Eye (tissue), 1 donor: ENCODE measurements around the gene CFAP57.
A peak's percentile ranks its signal among the peaks of the same experiment; 100 is the strongest.
"Not testable (repeated sequence)": the region's sequence is repeated elsewhere in the genome, so short reads cannot be mapped to it uniquely, and the experiment has no call there.

Experiments
- DNase-seq: peaks from one replicate; pipeline ENCODE4 v3.0.0-alpha.2; 2015

The CFAP57 gene

GRCh38 chr1:43171876-43172526, at the start of gene CFAP57, which contains the start of gene EBNA1BP2:
CFAP57 (plus strand) TSS chr1:43172330; CDS start chr1:43172754, 424 bp downstream.
EBNA1BP2 (minus strand) TSS chr1:43172290; CDS start chr1:43172118, 172 bp downstream.
- peak; percentile 98 for DNase-seq

DNA sequence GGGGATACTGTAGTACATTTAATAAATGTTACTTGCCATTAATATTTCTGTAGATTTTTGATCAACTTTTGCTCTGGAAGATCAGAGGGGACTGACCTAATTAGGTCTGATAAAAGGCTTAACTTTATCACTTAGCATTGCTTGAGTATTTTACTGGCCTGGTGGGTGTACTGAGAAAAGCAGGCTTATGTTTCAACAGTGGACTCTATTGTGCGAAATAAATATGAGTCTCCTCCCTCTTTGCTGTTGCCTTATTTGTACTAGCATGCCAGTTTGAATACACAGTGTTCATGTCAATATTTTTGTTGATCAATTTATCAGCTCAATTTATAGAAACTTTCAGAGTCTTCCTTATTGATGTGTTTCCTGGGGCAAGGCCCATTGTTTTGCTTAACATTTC, 49.1 kb upstream of the CFAP57 start:
- DNase-seq: no peak

DNA sequence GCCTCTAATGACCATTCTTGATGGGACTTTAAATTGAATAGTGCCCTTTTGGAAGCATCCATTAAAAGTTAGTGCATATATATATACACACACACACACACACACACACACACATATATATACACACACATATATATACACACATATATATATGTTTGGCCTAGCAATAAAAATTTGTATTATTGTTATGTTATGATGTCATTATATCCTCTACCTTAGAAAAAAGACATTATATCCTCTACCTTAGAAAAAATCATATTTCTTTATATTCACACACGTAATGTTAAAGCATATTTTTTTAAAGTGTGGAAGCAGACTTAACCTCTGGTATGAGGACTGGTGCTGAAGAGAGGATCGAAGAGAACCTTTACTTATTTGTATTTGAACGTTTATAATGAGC, 43.3 kb upstream of the CFAP57 start:
- no peak for DNase-seq

DNA sequence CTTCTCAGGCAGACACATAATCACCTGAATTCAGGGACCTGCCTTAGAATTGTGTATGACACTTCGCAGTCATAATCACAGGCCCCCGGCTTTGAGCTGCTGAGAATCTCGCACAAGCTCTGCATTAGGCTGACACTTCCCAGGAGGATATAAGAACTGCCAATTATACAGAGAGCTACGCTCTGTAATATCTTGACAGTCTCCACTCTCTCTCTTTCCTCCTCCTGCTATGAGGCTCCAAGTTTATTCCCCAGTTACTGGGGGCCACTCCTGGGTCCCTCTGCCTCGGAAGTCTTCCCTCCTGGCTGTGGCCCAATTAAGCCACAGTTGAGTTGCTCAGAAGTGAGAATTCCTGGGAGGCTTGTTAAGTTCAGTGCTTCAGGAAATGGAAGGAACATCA, 42.7 kb upstream of the CFAP57 start:
- peak; percentile 39 for DNase-seq

DNA sequence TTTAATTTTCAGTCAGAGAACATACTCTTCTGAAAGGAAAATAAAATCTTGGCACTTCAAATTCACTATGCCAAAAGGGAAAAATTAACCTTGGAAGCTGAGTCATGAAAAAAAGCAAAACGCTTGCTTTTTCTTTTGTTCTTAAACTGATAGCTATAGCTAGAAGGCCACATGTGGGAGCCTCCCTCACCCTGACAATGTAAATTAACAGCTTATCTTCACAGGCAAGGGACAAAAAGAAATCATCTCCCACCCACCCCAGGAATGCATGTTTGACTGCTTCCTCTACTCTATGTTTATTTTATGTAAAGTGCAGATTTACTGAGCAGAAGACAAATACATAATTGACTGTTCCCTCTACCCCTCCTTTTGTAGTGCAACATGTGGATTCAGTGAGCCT, 38.1 kb upstream of the CFAP57 start:
- DNase-seq: no peak

DNA sequence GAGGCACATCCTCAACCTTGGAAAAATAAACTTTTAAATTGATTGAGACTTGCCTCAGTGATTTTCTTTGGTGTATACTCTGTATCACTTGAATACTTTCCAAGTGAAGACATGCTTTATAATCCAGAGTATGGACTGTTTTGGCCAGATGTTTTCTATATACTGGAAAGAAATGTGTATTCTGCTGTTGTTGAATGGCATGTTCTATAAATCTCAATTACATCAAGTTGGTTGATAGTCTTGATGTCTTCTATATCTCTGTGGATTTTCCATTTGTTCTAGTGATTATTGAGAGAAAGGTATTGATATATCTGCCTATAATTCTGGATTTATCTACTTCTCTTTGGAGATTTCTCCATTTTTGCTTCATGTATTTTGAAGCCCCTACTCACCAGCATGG, 37.5 kb upstream of the CFAP57 start:
- no peak for DNase-seq

DNA sequence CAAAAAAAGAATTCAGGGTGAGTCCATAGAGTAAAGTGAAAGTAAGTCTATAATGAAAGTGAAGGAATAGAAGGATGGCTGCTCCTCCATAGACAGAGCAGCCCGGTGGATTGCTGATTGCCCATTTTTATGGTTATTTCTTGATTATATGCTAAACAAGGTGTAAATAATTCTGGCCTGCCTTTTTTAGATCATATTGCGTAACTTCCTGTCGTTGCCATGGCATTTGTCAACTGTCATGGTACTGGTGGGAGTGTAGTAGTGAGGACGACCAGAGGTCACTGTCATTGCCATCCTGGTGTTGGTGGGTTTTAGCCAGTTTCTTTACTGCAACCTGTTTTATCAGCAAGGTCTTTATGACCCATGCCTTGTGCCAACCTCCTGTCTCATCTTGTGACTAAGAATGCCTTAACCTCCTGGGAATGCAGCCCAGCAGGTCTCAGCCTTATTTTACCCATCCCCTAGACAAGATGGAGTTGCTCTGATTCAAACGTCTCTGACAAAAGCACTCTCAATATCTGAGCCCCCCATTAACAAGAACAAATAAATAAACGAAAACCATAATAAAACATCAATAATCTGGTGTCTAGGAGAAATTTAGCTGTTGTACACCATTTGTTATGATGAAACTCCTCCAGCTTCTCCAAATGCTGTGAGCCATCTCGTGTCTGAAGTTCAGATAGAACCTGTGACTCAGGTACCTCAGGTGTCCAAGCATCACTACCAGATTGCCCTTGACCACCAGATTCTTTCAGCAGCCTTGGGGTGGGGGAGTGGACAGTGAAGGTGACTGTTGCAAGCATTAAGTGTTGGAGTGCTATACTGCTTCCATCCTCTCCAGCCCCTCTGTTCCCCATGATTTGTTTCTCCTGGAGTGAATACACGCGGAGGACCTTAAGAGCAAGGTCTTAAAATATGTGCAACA, 36.0 kb upstream of the CFAP57 start:
- no peak for DNase-seq

DNA sequence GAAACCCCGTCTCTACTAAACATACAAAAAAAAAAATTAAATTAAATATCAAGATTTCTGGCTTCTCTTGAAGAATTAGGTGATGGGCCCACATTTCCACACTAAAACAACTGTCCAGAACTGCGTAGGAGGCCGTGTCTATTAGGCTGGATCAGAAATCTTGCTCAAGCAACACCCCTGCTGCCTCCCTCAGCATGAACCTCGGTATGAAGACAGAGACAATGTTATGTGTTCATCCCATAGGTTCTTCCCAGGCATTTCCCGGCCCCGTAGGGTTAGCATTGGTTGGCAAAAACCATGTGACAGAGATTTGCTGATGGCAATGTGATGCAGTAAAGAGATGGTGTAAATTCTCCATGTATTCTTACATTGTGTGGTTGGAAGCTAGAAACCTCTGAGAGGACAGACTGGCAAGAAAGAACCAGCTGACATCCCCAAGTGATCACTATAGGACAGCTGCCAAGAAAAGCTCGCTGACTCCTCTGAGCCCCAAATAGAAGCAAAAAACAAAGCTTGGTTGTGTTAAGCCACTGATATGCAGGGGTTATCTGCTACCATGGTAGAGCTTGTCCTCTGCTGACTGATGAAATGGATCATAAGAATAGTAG, 34.6 kb upstream of the CFAP57 start:
- DNase-seq: no peak

GRCh38 chr1:43139295-43139694, 32.8 kb upstream of the CFAP57 start:
- DNase-seq: not testable (repeated sequence)

DNA sequence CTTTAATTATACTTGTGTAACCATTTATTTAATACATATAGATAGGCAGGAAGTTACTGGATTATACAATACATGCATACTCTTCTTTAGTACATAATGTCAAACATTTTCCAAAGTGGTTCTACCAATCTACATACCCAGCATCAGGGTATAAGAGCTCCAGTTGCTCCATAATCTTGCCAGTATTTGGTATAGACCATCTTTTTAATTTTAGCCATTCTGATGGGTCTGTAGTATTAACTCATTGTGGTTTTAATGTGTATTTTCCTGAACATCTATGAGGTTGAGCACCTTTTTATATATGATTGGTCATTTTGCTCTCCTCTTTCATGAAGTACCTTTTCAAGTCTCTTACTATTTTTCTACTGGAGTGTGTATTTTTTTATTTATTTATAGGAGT, 32.1 kb upstream of the CFAP57 start:
- DNase-seq: no peak

DNA sequence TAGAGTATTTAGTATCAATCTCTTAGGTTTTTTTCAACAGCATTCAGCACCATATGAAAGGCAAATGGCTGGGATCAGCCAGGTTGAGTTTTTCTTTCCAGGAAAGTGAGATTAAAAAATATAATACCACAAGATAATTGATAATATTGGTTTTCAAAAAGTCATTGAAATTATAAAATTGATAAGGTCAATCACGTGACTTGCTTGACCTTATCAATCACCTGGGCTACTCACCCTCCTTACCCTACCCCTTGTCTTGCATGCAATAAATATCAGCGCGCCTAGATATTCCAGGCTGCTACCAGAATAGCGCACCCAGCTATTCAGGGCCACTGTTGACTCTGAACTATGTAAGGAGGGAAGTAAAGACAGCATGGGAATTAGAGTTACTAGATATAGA, 31.5 kb upstream of the CFAP57 start:
- no peak for DNase-seq

GRCh38 chr1:43143441-43143888, 28.7 kb upstream of the CFAP57 start:
- no peak for DNase-seq

GRCh38 chr1:43144237-43144636, 27.9 kb upstream of the CFAP57 start:
- DNase-seq: no peak

DNA sequence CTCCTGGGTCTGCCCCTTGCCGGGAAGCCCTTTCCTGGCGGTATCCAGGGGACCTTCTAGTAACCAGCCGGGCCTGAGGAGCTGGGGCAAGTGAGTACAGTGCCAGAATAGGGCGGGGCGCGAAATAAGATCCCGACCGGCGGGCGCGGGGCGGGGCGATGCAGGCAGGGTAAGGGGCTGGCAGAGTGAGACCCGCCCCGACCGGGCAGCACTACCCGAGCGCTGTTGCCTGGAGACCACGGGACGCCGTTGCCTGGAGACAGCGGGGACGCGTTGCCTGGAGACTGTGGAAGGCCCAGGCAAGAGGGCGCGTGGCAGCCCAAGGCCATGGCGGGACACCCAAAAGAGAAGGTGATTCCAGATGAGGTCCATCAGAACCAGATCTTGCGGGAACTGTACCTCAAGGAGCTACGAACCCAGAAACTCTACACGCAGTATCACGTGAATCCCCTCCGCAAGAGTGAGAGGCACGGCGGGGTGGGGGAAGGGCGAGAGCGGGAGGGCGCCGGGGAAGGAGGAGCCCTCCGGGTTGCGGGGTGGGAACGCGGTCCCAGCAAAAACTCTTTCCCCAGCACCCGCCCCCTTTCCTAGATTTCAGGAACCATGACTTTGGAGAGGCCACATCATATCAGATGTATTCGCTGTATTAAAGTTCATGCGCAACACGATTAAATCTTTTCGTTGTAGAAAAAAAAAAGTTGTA, 24.4 kb upstream of the CFAP57 start:
- peak; percentile 96 for DNase-seq

- DNase-seq: no peak
Measured at GRCh38 chr1:43149889-43150288, 22.2 kb upstream of the CFAP57 start.

GRCh38 chr1:43152866-43153265, 19.3 kb upstream of the CFAP57 start:
- no peak for DNase-seq

DNA sequence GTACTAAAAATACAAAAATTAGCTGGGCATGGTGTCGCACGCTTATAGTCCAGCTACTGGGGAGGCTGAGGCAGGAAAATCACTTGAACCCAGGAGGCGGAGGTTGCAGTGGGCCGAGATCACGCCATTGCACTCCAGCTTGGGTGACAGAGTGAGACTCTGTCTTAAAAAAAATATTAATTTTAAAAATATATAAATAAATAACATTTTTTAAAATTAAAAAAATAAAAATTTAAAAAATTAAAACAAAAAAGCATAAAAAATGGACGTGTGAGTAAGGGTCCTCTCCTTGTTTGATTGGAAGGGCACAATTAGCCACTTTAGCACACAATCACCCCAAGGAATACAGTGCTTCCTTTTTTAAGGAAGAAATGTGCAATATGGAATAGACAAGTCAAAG, 18.7 kb upstream of the CFAP57 start:
- DNase-seq: no peak

- DNase-seq: no peak
Measured at GRCh38 chr1:43156026-43156425, 16.1 kb upstream of the CFAP57 start.

DNA sequence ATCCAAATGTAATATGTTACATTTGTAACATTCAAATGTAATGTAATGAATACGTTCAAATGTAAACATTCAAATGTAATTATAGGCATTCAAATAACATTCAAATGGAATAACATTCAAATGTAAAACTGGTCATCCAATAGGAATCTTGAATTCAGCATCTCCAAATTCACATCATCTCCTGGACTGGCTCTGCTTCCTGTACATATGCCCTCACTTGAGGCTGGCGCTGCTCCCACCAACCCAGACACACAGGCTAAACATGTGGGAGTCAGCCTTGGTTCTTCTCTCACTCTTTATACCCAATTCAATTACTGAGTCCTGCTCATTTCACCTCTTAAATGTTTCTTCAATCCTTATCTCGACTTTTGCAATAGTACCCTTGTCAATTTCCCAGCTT, 7.0 kb upstream of the CFAP57 start:
- DNase-seq: no peak

DNA sequence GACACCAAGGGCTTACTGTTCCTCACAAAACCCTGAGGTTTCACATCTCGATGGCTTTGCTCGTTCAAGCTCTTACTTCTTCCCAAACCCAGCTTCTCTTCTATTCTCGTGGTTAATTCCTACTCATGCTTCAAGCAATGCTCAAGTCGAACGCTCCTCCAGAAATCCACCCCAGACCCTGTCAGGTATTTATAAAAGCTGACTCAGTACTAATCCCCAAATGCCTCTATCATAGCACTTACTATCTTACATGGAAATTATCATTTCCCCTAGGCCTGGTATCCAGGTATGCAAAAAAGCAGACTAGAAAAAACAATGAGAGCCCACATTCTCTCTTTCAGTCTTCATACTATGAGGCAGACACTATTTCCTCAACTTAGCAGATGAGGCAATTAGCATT, 6.4 kb upstream of the CFAP57 start:
- DNase-seq: no peak

DNA sequence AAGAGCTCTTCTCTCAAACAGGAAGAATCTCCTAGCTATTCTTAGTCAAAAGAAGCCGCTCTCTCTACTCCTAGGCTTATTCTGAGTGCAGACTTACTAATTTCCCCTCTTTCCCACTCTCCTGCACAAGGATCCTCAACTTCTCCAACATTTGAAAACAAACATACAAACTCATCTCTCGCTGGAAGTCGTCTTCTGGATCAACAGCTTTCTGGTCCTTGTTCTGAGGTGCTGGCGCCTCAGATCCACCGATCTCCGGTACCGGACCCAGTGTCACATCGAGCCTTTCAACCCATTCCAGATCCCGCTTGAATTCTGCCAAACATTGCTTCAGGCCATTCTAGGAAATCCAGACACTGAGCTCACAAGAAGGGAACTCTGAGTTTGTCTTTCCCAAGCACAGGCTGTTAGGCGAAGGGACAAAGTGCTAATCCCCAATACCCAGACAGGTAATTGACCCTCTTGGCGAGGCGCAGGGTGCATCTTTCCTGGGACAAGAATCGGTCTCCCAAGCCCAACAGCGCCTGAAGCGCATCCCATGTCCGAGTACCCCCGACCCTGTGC, 736 bp upstream of the CFAP57 start:
- no peak for DNase-seq

DNA sequence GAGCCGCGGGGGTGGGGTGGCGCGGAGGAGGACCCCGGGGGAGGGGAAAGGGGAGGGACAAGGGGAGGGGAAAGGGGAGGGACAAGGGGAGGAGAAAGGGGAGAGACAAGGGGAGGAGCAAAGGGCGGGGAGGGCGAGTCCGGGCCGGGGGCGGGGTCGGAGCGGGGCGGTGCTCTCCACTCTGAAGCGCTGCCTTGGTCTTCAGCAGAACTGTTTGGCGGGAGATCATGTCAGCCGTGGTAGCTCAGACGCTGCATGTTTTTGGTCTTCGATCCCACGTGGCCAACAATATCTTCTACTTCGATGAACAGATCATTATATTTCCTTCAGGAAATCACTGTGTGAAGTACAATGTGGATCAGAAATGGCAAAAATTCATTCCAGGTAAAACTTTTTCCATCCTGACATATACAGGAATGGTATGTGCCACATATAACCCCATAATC, 420 bp downstream of the CFAP57 start:
- peak; percentile 95 for DNase-seq

GRCh38 chr1:43174873-43175272, 2.7 kb downstream of the CFAP57 start:
- DNase-seq: no peak
